Mucosa of stomach (tissue), 1 donor: ENCODE results near the gene SLC26A11.
"Not testable (repeated sequence)": the region's sequence is repeated elsewhere in the genome, so short reads cannot be mapped to it uniquely, and the experiment has no call there.

Experiments used
- H3K27me3 ChIP-seq: one replicate; pipeline ENCODE4 v1.7.0; 2013; ENCODE audit warnings: mild to moderate bottlenecking, low read length; ENCODE audit not compliant: control insufficient read depth, insufficient read depth
- H3K36me3 ChIP-seq: one replicate; pipeline ENCODE4 v1.7.0; 2013; ENCODE audit warnings: low read length; ENCODE audit not compliant: control insufficient read depth, insufficient read depth
- H3K4me1 ChIP-seq: one replicate; pipeline ENCODE4 v1.7.0; 2013; ENCODE audit warnings: mild to moderate bottlenecking, low read length; ENCODE audit not compliant: control insufficient read depth, insufficient read depth
- H3K4me3 ChIP-seq: one replicate; pipeline ENCODE4 v1.7.0; 2013; ENCODE audit warnings: low read length
- H3K9ac ChIP-seq: one replicate; pipeline ENCODE4 v1.7.0; 2013; ENCODE audit warnings: mild to moderate bottlenecking, low read length, moderate library complexity
- H3K9me3 ChIP-seq: one replicate; pipeline ENCODE4 v1.7.0; 2013; ENCODE audit warnings: mild to moderate bottlenecking, low read length, moderate library complexity; ENCODE audit not compliant: control insufficient read depth
- donor health status: Pancreatic carcinoma.

Gene SLC26A11

DNA sequence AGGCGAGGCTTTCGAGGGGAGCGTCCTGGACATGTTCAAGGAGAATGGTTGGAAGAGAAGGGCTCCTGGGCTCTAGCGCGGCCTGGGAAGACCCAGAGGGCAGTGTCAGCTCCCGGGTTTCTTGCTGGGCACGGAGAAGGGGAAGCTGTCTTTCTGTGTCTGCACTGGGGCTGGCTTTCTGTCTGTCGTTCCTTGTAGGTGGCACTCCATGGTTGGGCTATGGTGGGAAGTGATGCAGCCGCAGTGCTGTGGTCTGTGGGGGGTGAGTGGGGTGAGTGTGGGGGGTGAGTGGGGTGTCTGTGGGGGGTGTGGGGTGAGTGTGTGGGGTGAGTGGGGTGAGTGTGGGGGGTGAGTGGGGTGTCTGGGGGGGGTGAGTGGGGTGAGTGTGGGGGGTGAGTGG, 54.1 kb downstream of the SLC26A11 start:
- H3K9ac ChIP-seq: no peak overlapping the region
- no peaks in the 10 kb centered on the region for H3K4me1 ChIP-seq
- H3K9me3 ChIP-seq: no peaks in the 10 kb centered on the region
- H3K4me3 ChIP-seq: no peak overlapping the region
- H3K36me3 ChIP-seq: peaks cover 11% of the 10 kb centered on the region
- H3K27me3 ChIP-seq: no peaks in the 10 kb centered on the region

DNA sequence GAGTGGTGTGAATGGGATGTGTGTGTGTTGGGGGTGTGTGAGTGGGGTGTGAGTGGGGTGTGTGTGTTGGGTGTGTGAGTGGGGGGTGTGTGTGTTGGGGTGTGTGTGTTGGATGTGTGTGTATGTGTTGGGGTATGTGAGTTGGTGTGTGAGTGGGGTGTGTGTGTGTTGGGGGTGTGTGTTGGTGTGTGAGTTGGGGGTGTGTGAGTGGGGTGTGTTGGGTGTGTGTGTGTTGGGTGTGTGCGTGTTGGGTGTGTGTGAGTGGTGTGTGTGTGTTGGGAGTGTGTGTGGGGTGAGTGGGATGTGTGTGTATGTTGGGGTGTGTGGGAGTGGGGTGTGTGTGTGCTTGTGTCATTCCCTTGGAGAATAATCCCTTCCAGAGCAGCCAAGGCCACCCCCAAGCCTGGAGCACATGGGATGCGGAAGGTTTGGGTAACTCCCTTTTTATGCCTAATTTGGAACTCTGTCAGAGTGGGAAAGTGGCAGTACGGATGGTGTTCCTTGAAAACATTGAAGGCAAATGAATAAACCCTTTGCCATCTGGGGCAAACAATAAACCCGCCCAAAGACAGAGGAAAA, 54.7 kb downstream of the SLC26A11 start:
- H3K4me3 ChIP-seq: no peak overlapping the region
- peaks cover 6% of the 10 kb centered on the region for H3K36me3 ChIP-seq
- H3K4me1 ChIP-seq: no peaks in the 10 kb centered on the region
- no peaks in the 10 kb centered on the region for H3K27me3 ChIP-seq
- no peak overlapping the region for H3K9ac ChIP-seq
- H3K9me3 ChIP-seq: no peaks in the 10 kb centered on the region

DNA sequence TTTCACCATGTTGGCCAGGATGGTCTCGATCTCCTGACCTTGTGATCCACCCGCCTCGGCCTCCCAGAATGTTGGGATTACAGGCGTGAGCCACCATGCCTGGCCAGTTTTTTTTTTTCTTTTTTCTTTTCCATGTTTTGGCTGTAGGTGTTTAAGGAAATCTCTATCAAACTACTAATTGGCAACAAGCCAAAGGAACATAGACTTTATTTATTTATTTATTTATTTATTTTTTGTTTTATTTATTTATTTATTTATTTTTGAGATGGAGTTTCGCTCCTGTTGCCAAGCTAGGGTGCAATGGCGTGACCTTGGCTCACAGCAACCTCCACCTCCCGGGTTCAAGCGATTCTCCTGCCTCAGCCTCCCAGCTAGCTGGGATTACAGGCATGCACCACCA, 55.6 kb downstream of the SLC26A11 start:
- not testable (repeated sequence) for H3K4me1 ChIP-seq, H3K27me3 ChIP-seq, H3K36me3 ChIP-seq, H3K9ac ChIP-seq, H3K9me3 ChIP-seq, H3K4me3 ChIP-seq

GRCh38 chr17:80277751-80278671, 57.8 kb downstream of the SLC26A11 start:
- H3K4me3 ChIP-seq: no peak overlapping the region
- no peaks in the 10 kb centered on the region for H3K4me1 ChIP-seq

DNA sequence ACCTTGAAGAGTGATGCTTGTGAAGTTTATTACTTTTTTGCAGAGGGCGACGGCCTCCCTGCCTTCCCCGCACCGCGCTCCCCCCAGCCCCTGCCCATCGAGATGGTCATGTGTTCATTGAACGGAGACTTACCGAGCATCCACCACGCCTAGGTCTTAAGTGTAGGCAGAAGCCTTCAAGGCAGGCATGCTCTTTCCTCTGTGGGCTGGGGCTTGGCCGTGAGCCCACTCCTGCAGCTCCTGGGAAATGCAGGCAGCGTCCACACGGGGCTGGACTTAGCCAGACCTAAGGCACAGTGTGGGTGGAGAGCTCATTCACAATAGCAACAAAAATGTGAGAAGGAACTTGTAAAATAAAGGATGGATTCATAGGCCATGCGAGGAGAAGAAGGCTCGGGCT, 59.7 kb downstream of the SLC26A11 start:
- H3K36me3 ChIP-seq: no peaks in the 10 kb centered on the region
- no peak overlapping the region for H3K9ac ChIP-seq
- no peak overlapping the region for H3K4me3 ChIP-seq

More at GRCh38 chr17:80277751-80278671, 57.8 kb downstream of the SLC26A11 start:
- no peak overlapping the region for H3K9ac ChIP-seq
- no peaks in the 10 kb centered on the region for H3K27me3 ChIP-seq
- H3K9me3 ChIP-seq: no peaks in the 10 kb centered on the region
- peaks cover 6% of the 10 kb centered on the region for H3K36me3 ChIP-seq

GRCh38 chr17:80281516-80281915, 61.3 kb downstream of the SLC26A11 start:
- H3K4me1 ChIP-seq: no peaks in the 10 kb centered on the region
- H3K27me3 ChIP-seq: no peaks in the 10 kb centered on the region
- no peak overlapping the region for H3K9ac ChIP-seq
- H3K36me3 ChIP-seq: no peaks in the 10 kb centered on the region
- H3K4me3 ChIP-seq: no peak overlapping the region
- no peaks in the 10 kb centered on the region for H3K9me3 ChIP-seq

More for the DNA sequence above, 59.7 kb downstream of the SLC26A11 start:
- H3K9me3 ChIP-seq: no peaks in the 10 kb centered on the region
- no peaks in the 10 kb centered on the region for H3K4me1 ChIP-seq
- no peaks in the 10 kb centered on the region for H3K27me3 ChIP-seq

GRCh38 chr17:80283116-80283852, 63.1 kb downstream of the SLC26A11 start:
- Histone ChIP-seq H3K4me1 (no peaks in the 10 kb centered on the region), H3K36me3 (no peaks in the 10 kb centered on the region), H3K9me3 (no peaks in the 10 kb centered on the region), H3K4me3 (no peak overlapping the region), H3K9ac (no peak overlapping the region), H3K27me3 (no peaks in the 10 kb centered on the region)

DNA sequence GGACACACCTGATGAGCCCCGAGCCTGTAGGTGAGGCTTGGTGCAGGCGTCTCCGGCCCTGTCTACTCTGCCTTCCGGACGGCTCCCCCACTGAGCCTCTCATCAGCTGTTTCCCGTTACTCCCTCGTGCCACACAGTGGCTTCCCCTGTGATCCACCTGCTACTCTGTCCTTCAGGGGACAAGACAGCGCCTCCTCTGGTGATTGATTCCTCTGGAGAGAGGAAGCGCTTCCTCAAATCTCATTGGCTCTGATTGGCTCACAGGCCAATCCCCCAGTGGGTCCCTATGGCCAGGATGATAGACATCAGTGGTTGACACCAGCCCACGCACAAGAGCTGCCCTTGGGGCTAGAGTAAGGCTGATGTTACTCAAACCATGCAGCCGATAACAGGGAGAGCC, 64.4 kb downstream of the SLC26A11 start:
- Histone ChIP-seq H3K4me1 (no peaks in the 10 kb centered on the region), H3K9ac (no peak overlapping the region), H3K9me3 (no peaks in the 10 kb centered on the region), H3K27me3 (no peaks in the 10 kb centered on the region), H3K36me3 (peaks cover 1% of the 10 kb centered on the region), H3K4me3 (no peak overlapping the region)

- H3K36me3 ChIP-seq: peaks cover 9% of the 10 kb centered on the region
- no peaks in the 10 kb centered on the region for H3K9me3 ChIP-seq
- no peak overlapping the region for H3K9ac ChIP-seq
- H3K4me3 ChIP-seq: no peak overlapping the region
- no peaks in the 10 kb centered on the region for H3K27me3 ChIP-seq
- H3K4me1 ChIP-seq: no peaks in the 10 kb centered on the region
Measured at GRCh38 chr17:80285237-80285920, 65.2 kb downstream of the SLC26A11 start.

- Histone ChIP-seq H3K27me3 (no peaks in the 10 kb centered on the region), H3K9ac (no peak overlapping the region), H3K4me3 (no peak overlapping the region), H3K36me3 (peaks cover 10% of the 10 kb centered on the region), H3K9me3 (no peaks in the 10 kb centered on the region), H3K4me1 (no peaks in the 10 kb centered on the region)
Measured at GRCh38 chr17:80286638-80286960, 66.4 kb downstream of the SLC26A11 start.

DNA sequence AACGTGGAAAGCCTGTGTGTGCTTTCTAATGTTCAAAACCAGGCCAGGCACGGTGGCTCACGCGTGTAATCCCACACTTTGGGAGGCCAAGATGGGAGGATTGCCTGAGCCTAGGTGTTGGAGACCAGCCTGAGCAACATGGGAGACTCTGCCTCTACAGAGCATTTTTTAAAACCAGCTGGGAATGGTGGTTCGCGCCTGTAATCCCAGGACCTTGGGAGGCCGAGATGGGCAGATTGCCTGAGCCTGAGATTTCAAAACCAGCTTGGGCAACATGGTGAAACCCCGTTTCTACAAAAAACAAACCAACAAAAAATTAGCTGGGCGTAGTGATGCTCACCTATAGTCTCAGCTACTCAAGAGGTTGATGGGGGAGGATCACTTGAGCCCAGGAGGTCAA, 66.8 kb downstream of the SLC26A11 start:
- Histone ChIP-seq H3K36me3 (peaks cover 10% of the 10 kb centered on the region), H3K4me3 (no peak overlapping the region), H3K27me3 (no peaks in the 10 kb centered on the region), H3K9ac (no peak overlapping the region), H3K9me3 (no peaks in the 10 kb centered on the region), H3K4me1 (no peaks in the 10 kb centered on the region)
